K562 (cell line): Measurements from ENCODE around the gene DDRGK1. TPM values are rescaled to one million over a fixed set of nuclear protein-coding genes. Genes with fewer than 3 reads are reported as not detected.

ENCODE experiments used
- ATAC-seq: fragments of 200-7000 bp; cut with Tn5 transposase; 3 replicates; pipeline ENCODE4 v1.9.1; 2020; ENCODE audit warnings: moderate library complexity
- BruUV-seq: library from RNA; stranded (reverse); fragments of 400-500 nt; replicated peaks from 2 replicates; lab custom pipeline; 2021; lab: Mats Ljungman, UMichigan
- CTCF ChIA-PET: fragments of 300-600 bp; formaldehyde crosslinking; extraction: SDS; loops from one replicate; lab custom pipeline; 2021; ENCODE audit warnings: low intra/inter-chr PET ratio; lab: Yijun Ruan, JAX
- POLR2A ChIA-PET: fragments of 300-600, 350-650 bp; sonication (Branson Sonifier 250); formaldehyde crosslinking; extraction: SDS; loops from one replicate; lab custom pipeline; 2021; ENCODE audit warnings: antibody characterized with exemption, inconsistent platforms; lab: Yijun Ruan, JAX
- DNase-seq, 4 experiments: peaks; one replicate each; pipeline versions ENCODE4 v3.0.0 to v3.0.0-alpha.2; 2011 to 2018; ENCODE audit warnings: low spot score in 3 of 4, mixed read lengths in 3 of 4; ENCODE audit errors: extremely low read depth in 1 of 4
- FAIRE-seq: peaks from 2 replicates; lab custom pipeline; 2011; peaks lifted over from hg19 to GRCh38; lab: Jason Lieb, UNC
- H2AFZ ChIP-seq: 2 replicates; pipeline ENCODE4 v1.6.0; 2011; ENCODE audit warnings: low read depth, low read length, control low read depth, inconsistent platforms
- H3K27ac ChIP-seq: fragments of 200-600 bp; 3 replicates; pipeline ENCODE4 v1.8.0; 2011; ENCODE audit warnings: low read depth, mild to moderate bottlenecking, control low read depth, inconsistent platforms, low read length, moderate library complexity, mixed read lengths; ENCODE audit errors: extremely low read depth
- H3K27me3 ChIP-seq, 2 experiments: fragments of 300-600 bp in 1 of 2; 2 replicates in 1 of 2; 3 replicates in 1 of 2; pipeline versions ENCODE4 v1.6.0 to v1.8.0; 2011; ENCODE audit warnings: inconsistent platforms in 2 of 2, low read length in 2 of 2, mild to moderate bottlenecking in 1 of 2, mixed read lengths in 1 of 2, moderate library complexity in 1 of 2; ENCODE audit not compliant: control insufficient read depth in 2 of 2, insufficient read depth in 2 of 2
- H3K36me3 ChIP-seq: fragments of 300-600 bp; 3 replicates; pipeline ENCODE4 v1.8.0; 2011; ENCODE audit warnings: mild to moderate bottlenecking, low read length, inconsistent platforms; ENCODE audit not compliant: control insufficient read depth, insufficient read depth
- H3K4me1 ChIP-seq, 2 experiments: fragments of 200-600 bp in 1 of 2; replicated peaks in 1 of 2; 2 replicates in 1 of 2; 3 replicates in 1 of 2; pipeline versions ENCODE4 v1.5.1 to v1.8.0; 2011; ENCODE audit warnings: inconsistent platforms in 2 of 2, low read length in 2 of 2, mild to moderate bottlenecking in 1 of 2, mixed read lengths in 1 of 2, moderate library complexity in 1 of 2; ENCODE audit not compliant: control insufficient read depth in 2 of 2, insufficient read depth in 2 of 2
- H3K4me2 ChIP-seq: 2 replicates; pipeline ENCODE4 v1.6.1; 2011; ENCODE audit warnings: low read length, control low read depth, inconsistent platforms, mixed read lengths; ENCODE audit not compliant: insufficient read depth
- H3K4me3 ChIP-seq: fragments of 200-600 bp; sonication (generic), shearing (Covaris generic); 2 replicates; pipeline ENCODE4 v1.5.1; 2016; ENCODE audit warnings: control low read depth, inconsistent platforms
- H3K79me2 ChIP-seq: fragments of 200-600 bp; 3 replicates; pipeline ENCODE4 v1.8.0; 2011; ENCODE audit warnings: low read length, inconsistent platforms; ENCODE audit not compliant: control insufficient read depth, insufficient read depth
- H3K9ac ChIP-seq, 2 experiments: 2 replicates each; pipeline versions ENCODE4 v1.6.0 to v1.6.1; 2011; ENCODE audit warnings: low read depth in 2 of 2, low read length in 2 of 2, control low read depth in 1 of 2, inconsistent platforms in 1 of 2, mild to moderate bottlenecking in 1 of 2, mixed read lengths in 1 of 2; ENCODE audit not compliant: insufficient read depth in 1 of 2
- H3K9me1 ChIP-seq: one replicate; pipeline ENCODE4 v1.6.0; 2011; ENCODE audit warnings: inconsistent platforms, mild to moderate bottlenecking, low read length, moderate library complexity; ENCODE audit not compliant: control insufficient read depth, insufficient read depth
- H3K9me3 ChIP-seq: replicated peaks from 2 replicates; pipeline ENCODE4 v1.5.1; 2011; ENCODE audit warnings: low read depth, low read length, inconsistent platforms; ENCODE audit not compliant: control insufficient read depth, insufficient read depth
- H4K20me1 ChIP-seq: replicated peaks from 2 replicates; pipeline ENCODE4 v1.6.1; 2011; ENCODE audit warnings: low read length, inconsistent platforms, mixed read lengths; ENCODE audit not compliant: control insufficient read depth, insufficient read depth
- BRF1 ChIP-seq: IDR thresholded peaks from 3 replicates; pipeline ENCODE4 v1.6.1; 2011; ENCODE audit warnings: borderline replicate concordance, mild to moderate bottlenecking; ENCODE audit not compliant: insufficient read length; ENCODE audit errors: extremely low read depth
- CHD1 ChIP-seq: fragments of 200-600 bp; sonication (generic); IDR thresholded peaks from one replicate; pipeline ENCODE4 v1.6.1; 2012; ENCODE audit warnings: mild to moderate bottlenecking, moderate library complexity, low read length, inconsistent platforms
- CTBP1 ChIP-seq: fragments of 450-650 bp; IDR thresholded peaks from 2 replicates; pipeline ENCODE4 v1.6.1; 2016; ENCODE audit warnings: borderline replicate concordance
- HEY1 ChIP-seq: fragments of 250-450 bp; sonication (Bioruptor Pico); IDR thresholded peaks from 2 replicates; pipeline ENCODE4 v1.5.0; 2020; ENCODE audit warnings: mild to moderate bottlenecking, moderate library complexity, borderline replicate concordance
- KDM2B ChIP-seq: fragments of 250-450 bp; sonication (Bioruptor Pico); IDR thresholded peaks from 2 replicates; pipeline ENCODE4 v1.8.0; 2021; ENCODE audit warnings: mild to moderate bottlenecking, moderate library complexity
- SAFB2 ChIP-seq: fragments of 200-400 bp; formaldehyde crosslinking; IDR thresholded peaks from 2 replicates; pipeline ENCODE4 v1.6.1; 2018; ENCODE audit warnings: borderline replicate concordance, low read length, low read depth, moderate library complexity; ENCODE audit not compliant: severe bottlenecking
- SRSF3 ChIP-seq: fragments of 200-400 bp; formaldehyde crosslinking; IDR thresholded peaks from 2 replicates; pipeline ENCODE4 v1.6.1; 2016; ENCODE audit warnings: mild to moderate bottlenecking, low read length, moderate library complexity; ENCODE audit not compliant: insufficient read depth
- XRCC4 ChIP-seq: IDR thresholded peaks from one replicate; pipeline ENCODE4 v1.6.1; 2011; ENCODE audit not compliant: insufficient read depth, insufficient read length; ENCODE audit errors: extremely low read depth
- ZNF3 ChIP-seq: fragments of 250-450 bp; sonication (Bioruptor Pico); IDR thresholded peaks from 2 replicates; pipeline ENCODE4 v1.5.0; 2021; ENCODE audit warnings: mild to moderate bottlenecking, moderate library complexity
- ZNF311 ChIP-seq: fragments of 250-450 bp; sonication (Bioruptor Pico); IDR thresholded peaks from 2 replicates; pipeline ENCODE4 v1.4.0; 2020; ENCODE audit warnings: mild to moderate bottlenecking, moderate library complexity
- ZZZ3 ChIP-seq: fragments of 450-650 bp; IDR thresholded peaks from 2 replicates; pipeline ENCODE4 v1.6.1; 2016; ENCODE audit warnings: antibody characterized with exemption, mild to moderate bottlenecking, moderate library complexity
- WGBS: fragments of 100-300 bp; shearing (Covaris generic); methylation state at CpG from one replicate; pipeline ENCODE4 v1.1.6; 2016; ENCODE audit warnings: low coverage, mixed read lengths; ENCODE audit not compliant: insufficient coverage; ENCODE audit errors: missing lambda C conversion rate; 5-methylcytosine and 5-hydroxymethylcytosine counted together
- in situ Hi-C: fragments of 300-500 bp; cut with MboI; formaldehyde crosslinking; loops from 4 replicates; pipeline ENCODE4 v1.15.0; 2018; ENCODE audit warnings: inconsistent platforms, mixed read lengths
- intact Hi-C: fragments of 100-400 bp; cut with micrococcal nuclease; formaldehyde crosslinking; loops from 2 replicates; pipeline ENCODE4 v1.14.2; 2022
- polyA plus RNA-seq, 8 experiments: library from polyadenylated mRNA; depleted of rRNA in 4 of 8; stranded (reverse) in 5 of 8; unstranded in 3 of 8; fragments of >200 nt; fragmentation: Nextera tagmentation in 2 of 8; fragmentation: Illumina TruSeq in 1 of 8; extraction: Ambion mirVana in 2 of 8; extraction: Trizol in 1 of 8; gene quantifications; 2 replicates each; pipeline versions ENCODE4 v1.2.1 to v1.2.3, GENCODE V29; 2011 to 2014; ENCODE audit warnings: inconsistent platforms in 1 of 8, missing spikeins in 1 of 8
- total RNA-seq, 7 experiments: library from RNA; depleted of rRNA in 6 of 7; stranded (reverse); fragments of >200 nt in 6 of 7; fragmentation: Illumina TruSeq in 2 of 7; extraction: Trizol in 2 of 7; gene quantifications; 2 replicates each; pipeline versions ENCODE4 v1.2.1 to v1.2.3, GENCODE V29; 2011 to 2021; ENCODE audit warnings: low replicate concordance in 1 of 7
- TF ChIP-seq, protein P1 (sequence below): fragments of 450-650 bp; IDR thresholded peaks from 2 replicates; pipeline ENCODE4 v1.6.1; 2018; ENCODE audit not compliant: partially characterized antibody
- TF ChIP-seq, protein P2 (sequence below): fragments of 450-650 bp; IDR thresholded peaks from 2 replicates; pipeline ENCODE4 v1.6.1; 2016; ENCODE audit warnings: low read depth, mild to moderate bottlenecking, moderate library complexity
- TF ChIP-seq, protein P3 (sequence below), 2 experiments: fragments of 250-450 bp in 1 of 2; fragments of 450-650 bp in 1 of 2; sonication (Bioruptor Pico) in 1 of 2; IDR thresholded peaks; 2 replicates each; pipeline versions ENCODE4 v1.6.1 to v1.8.0; 2016 to 2021; ENCODE audit warnings: mild to moderate bottlenecking in 2 of 2, moderate library complexity in 2 of 2, missing compliant biosample characterization in 1 of 2, missing genetic modification characterization in 1 of 2
- TF ChIP-seq, protein P4 (sequence below): sonication (generic); formaldehyde crosslinking; IDR thresholded peaks from 2 replicates; pipeline ENCODE4 v1.8.1; 2023; ENCODE audit warnings: mild to moderate bottlenecking, missing genetic modification reagents

The DDRGK1 gene
- total and polyA plus RNA-seq, 9 of the 15 experiments (the other 6 are each of a cell fraction or from before 2014, with no cell fraction given), result 2.3 to 54.4 (median 29.1) TPM

DNA sequence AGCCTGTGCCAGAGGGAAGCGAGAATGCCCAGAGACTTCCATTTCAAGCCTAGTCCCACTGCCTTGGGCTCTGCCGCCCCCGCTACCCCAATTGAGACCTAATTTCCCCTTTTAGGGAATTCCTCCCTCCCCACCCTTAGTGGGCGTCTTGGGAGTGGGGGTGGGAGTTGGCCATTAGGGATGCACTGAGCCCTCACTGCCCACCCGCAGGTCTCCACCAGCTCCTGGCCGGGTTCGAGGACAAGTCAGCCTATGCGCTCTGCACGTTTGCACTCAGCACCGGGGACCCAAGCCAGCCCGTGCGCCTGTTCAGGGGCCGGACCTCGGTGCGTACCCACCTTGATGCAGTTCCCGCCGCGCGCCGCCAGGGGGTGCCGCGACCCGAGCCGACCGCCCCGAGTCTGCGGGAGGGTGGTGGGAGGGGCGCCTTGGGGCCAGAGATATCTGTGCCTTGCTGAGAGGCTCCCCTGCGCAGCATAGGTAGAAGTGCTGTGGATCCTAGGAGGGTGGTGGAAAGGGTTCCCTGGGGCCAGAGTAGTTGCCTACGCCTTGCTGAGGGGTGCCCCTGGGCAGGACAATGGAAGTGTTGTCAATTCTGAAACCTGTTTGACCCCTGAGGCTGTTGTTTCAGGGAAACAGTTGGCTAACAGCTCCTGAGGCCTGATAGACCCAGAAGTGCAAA, 14.0 kb upstream of the DDRGK1 start:
- Histone ChIP-seq H3K4me3 (no peak overlapping the region), H3K27ac (no peak overlapping the region), H3K9ac (peak overlapping the region in 1 of 2 experiments; percentile 52; a peak in 1 of 4 replicates), H3K36me3 (peaks cover 62% of the 10 kb centered on the region; the same call in 2 of the 3 replicates), H3K9me3 (no peaks in the 10 kb centered on the region), H3K27me3 (no peaks in the 10 kb centered on the region), H3K79me2 (no peaks in the 10 kb centered on the region), H3K9me1 (no peaks in the 10 kb centered on the region), H3K4me1 (peaks cover 6 to 11% of the 10 kb centered on the region in 2 experiments; a peak in 4 of 5 replicates), H2AFZ (no peak overlapping the region; the same call in 1 of the 2 replicates), H3K4me2 (no peak overlapping the region), H4K20me1 (no peaks in the 10 kb centered on the region)
- intact Hi-C loops (loop anchor here (1.0 to 2.0 kb wide), 2 partner anchors 32 to 58 kb away; no protein-coding TSS in a partner anchor), in situ Hi-C loops (no loop called here)
- no TSS peak for BruUV-seq
- DNase-seq (peak; percentile 70 to 76 (median 74)), ATAC-seq (peak; percentile 99), FAIRE-seq (peak; percentile 19)
- WGBS, result 59% methylated on average over 9 of the region's 30 CpGs
- ChIA-PET CTCF (interaction anchor here (0.6 to 0.7 kb wide), 3 partner anchors 58 to 208 kb away, joined by 3 read pairs; no protein-coding TSS in a partner anchor), POLR2A (no interaction called here)
- TF ChIP-seq HEY1 (CRISPR knock-in tag), result no peak
- TF ChIP-seq BRF1, result no peak
- TF ChIP-seq, protein P1, sequence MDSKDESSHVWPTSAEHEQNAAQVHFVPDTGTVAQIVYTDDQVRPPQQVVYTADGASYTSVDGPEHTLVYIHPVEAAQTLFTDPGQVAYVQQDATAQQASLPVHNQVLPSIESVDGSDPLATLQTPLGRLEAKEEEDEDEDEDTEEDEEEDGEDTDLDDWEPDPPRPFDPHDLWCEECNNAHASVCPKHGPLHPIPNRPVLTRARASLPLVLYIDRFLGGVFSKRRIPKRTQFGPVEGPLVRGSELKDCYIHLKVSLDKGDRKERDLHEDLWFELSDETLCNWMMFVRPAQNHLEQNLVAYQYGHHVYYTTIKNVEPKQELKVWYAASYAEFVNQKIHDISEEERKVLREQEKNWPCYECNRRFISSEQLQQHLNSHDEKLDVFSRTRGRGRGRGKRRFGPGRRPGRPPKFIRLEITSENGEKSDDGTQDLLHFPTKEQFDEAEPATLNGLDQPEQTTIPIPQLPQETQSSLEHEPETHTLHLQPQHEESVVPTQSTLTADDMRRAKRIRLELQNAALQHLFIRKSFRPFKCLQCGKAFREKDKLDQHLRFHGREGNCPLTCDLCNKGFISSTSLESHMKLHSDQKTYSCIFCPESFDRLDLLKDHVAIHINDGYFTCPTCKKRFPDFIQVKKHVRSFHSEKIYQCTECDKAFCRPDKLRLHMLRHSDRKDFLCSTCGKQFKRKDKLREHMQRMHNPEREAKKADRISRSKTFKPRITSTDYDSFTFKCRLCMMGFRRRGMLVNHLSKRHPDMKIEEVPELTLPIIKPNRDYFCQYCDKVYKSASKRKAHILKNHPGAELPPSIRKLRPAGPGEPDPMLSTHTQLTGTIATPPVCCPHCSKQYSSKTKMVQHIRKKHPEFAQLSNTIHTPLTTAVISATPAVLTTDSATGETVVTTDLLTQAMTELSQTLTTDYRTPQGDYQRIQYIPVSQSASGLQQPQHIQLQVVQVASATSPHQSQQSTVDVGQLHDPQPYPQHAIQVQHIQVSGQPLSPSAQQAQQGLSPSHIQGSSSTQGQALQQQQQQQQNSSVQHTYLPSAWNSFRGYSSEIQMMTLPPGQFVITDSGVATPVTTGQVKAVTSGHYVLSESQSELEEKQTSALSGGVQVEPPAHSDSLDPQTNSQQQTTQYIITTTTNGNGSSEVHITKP, result no peak
- no peak for TF ChIP-seq SAFB2
- TF ChIP-seq CHD1, result no peak
- TF ChIP-seq, protein P2, sequence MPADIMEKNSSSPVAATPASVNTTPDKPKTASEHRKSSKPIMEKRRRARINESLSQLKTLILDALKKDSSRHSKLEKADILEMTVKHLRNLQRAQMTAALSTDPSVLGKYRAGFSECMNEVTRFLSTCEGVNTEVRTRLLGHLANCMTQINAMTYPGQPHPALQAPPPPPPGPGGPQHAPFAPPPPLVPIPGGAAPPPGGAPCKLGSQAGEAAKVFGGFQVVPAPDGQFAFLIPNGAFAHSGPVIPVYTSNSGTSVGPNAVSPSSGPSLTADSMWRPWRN, result no peak
- no peak for TF ChIP-seq ZNF3 (CRISPR knock-in tag)
- TF ChIP-seq, protein P3, sequence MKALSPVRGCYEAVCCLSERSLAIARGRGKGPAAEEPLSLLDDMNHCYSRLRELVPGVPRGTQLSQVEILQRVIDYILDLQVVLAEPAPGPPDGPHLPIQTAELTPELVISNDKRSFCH (CRISPR knock-in tag; IDR thresholded peaks at IDR 0.05), result no peak
- TF ChIP-seq, protein P3 (tag; IDR thresholded peaks at IDR 0.05), result no peak
- no peak for TF ChIP-seq KDM2B (CRISPR knock-in tag)
- no peak for TF ChIP-seq XRCC4
- TF ChIP-seq SRSF3, result no peak
- TF ChIP-seq, protein P4, sequence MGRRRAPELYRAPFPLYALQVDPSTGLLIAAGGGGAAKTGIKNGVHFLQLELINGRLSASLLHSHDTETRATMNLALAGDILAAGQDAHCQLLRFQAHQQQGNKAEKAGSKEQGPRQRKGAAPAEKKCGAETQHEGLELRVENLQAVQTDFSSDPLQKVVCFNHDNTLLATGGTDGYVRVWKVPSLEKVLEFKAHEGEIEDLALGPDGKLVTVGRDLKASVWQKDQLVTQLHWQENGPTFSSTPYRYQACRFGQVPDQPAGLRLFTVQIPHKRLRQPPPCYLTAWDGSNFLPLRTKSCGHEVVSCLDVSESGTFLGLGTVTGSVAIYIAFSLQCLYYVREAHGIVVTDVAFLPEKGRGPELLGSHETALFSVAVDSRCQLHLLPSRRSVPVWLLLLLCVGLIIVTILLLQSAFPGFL (CRISPR knock-in tag), result no peak
- no peak for TF ChIP-seq ZZZ3
- TF ChIP-seq ZNF311 (CRISPR knock-in tag), result no peak
- TF ChIP-seq CTBP1, result 0 out of 2 replicates have a peak, but pooled peaks have one; percentile 28
